ENCODE results near the gene FITM2.
"Not testable (repeated sequence)": the region's sequence is repeated elsewhere in the genome, so short reads cannot be mapped to it uniquely, and the experiment has no call there.

FITM2 gene

GRCh38 chr20:44328428-44328827, 17.4 kb upstream of the FITM2 start:
- no peak for DNase-seq (ENCODE audit: low read depth)
- no peak overlapping the region for H3K4me3 ChIP-seq (ENCODE audit: low read depth, low read length)
- no peak for TF ChIP-seq POLR2A (IDR thresholded peaks at IDR 0.05; ENCODE audit: extremely low read depth, insufficient read length)
- no peak for TF ChIP-seq MAX (IDR thresholded peaks at IDR 0.05; ENCODE audit: low read depth, low read length)
- TF ChIP-seq CTCF (IDR thresholded peaks at IDR 0.05; ENCODE audit: low read depth, low read length) = no peak
- TF ChIP-seq MYC (IDR thresholded peaks at IDR 0.05; ENCODE audit: low read depth, low read length) = no peak

- not testable (repeated sequence) for DNase-seq (ENCODE audit: low read depth); H3K4me3 ChIP-seq (ENCODE audit: low read depth, low read length)
These were observed 16.7 kb upstream of the FITM2 start for GRCh38 chr20:44327748-44328147.

DNA sequence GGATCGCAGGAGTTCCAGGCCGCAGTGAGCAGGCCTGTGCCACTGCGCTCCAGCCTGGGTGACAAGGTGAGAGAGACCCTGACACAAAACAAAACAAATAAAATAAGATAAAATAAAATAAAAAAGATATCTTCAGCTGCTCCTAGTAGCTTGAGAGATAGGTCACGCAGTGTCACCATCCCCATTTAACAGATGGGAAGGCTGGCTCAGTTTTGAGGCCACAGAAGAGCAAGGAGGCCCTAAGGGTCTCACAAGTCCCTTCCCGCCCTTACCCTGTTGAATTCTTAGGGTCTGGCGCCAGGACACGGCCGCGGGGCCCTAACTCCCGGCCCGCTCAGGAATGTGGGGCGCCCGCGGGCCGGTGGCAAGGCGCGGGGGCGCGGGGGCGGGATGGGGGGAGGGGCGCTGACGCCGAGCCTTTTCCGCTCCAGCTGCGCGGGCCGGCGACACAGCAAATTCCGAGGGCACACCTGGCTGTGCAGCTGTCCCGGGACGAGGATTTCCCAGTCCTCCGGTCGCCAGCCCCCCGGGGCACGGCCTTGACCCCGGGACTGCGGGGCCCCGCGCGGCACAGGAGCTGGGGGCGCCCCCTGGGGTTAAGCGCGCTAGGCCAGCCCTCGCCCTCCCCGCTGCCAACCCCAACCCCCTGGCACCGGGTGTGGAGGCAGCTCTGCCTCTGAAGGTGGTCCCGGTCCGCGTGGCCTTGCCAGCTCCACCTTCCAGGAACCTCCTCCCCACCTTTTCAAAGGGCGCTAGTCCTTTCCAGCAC, 15.6 kb upstream of the FITM2 start:
- no peak for TF ChIP-seq POLR2A (IDR thresholded peaks at IDR 0.05; ENCODE audit: extremely low read depth, insufficient read length)
- TF ChIP-seq CTCF (IDR thresholded peaks at IDR 0.05; ENCODE audit: low read depth, low read length) = no peak
- no peak for TF ChIP-seq MYC (IDR thresholded peaks at IDR 0.05; ENCODE audit: low read depth, low read length)
- TF ChIP-seq MAX (IDR thresholded peaks at IDR 0.05; ENCODE audit: low read depth, low read length) = no peak
- no peak overlapping the region for H3K4me3 ChIP-seq (ENCODE audit: low read depth, low read length)
- DNase-seq (ENCODE audit: low read depth) = no peak

- TF ChIP-seq POLR2A (IDR thresholded peaks at IDR 0.05; ENCODE audit: extremely low read depth, insufficient read length) (no peak), CTCF (IDR thresholded peaks at IDR 0.05; ENCODE audit: low read depth, low read length) (no peak), MYC (IDR thresholded peaks at IDR 0.05; ENCODE audit: low read depth, low read length) (no peak), MAX (IDR thresholded peaks at IDR 0.05; ENCODE audit: low read depth, low read length) (no peak)
- H3K4me3 ChIP-seq (ENCODE audit: low read depth, low read length) = no peak overlapping the region
- DNase-seq (ENCODE audit: low read depth) = no peak
These were observed 13.3 kb upstream of the FITM2 start for GRCh38 chr20:44324343-44324742.

- DNase-seq (ENCODE audit: low read depth) = peak; percentile 48
- TF ChIP-seq POLR2A (IDR thresholded peaks at IDR 0.05; ENCODE audit: extremely low read depth, insufficient read length) (no peak), MYC (IDR thresholded peaks at IDR 0.05; ENCODE audit: low read depth, low read length) (no peak), MAX (IDR thresholded peaks at IDR 0.05; ENCODE audit: low read depth, low read length) (no peak), CTCF (IDR thresholded peaks at IDR 0.05; ENCODE audit: low read depth, low read length) (no peak)
- H3K4me3 ChIP-seq (ENCODE audit: low read depth, low read length) = no peak overlapping the region
These were observed 8.9 kb upstream of the FITM2 start for GRCh38 chr20:44319839-44320422.

DNA sequence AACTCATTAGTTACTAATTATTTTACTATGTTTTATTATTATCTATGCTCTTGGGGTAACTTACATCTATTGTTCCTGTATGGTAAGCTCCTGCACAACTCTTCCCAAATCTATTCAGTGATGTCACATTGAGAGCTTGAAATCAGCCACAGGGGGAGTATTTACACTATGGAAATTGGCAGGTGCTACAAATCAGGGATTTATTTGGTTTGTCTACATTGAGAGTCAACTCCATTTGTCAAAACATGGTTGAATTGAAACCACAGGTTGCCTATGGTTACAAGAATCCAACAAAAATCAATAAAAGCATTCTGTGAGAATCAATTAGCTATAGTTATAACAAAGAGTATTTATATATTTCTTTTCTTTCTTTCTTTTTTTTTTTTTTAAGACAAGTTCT, 3.9 kb upstream of the FITM2 start:
- H3K4me3 ChIP-seq (ENCODE audit: low read depth, low read length) = no peak overlapping the region
- no peak for DNase-seq (ENCODE audit: low read depth)
- TF ChIP-seq MYC (IDR thresholded peaks at IDR 0.05; ENCODE audit: low read depth, low read length) = no peak
- TF ChIP-seq CTCF (IDR thresholded peaks at IDR 0.05; ENCODE audit: low read depth, low read length) = no peak
- TF ChIP-seq POLR2A (IDR thresholded peaks at IDR 0.05; ENCODE audit: extremely low read depth, insufficient read length) = no peak
- no peak for TF ChIP-seq MAX (IDR thresholded peaks at IDR 0.05; ENCODE audit: low read depth, low read length)

All from NB4 (cell line).